Stimulated activated CD4-positive, alpha-beta T cell treated with anti-CD3 and anti-CD28 coated beads, Interleukin-4, amount 100 ng/mL, for 24 hours (primary cell): ENCODE results near the gene FAM107B.
"Not testable (repeated sequence)": the region's sequence is repeated elsewhere in the genome, so short reads cannot be mapped to it uniquely, and the experiment has no call there.

Experiments
- DNase-seq: peaks from one replicate; pipeline ENCODE4 v3.0.0-alpha.2; 2020

FAM107B gene

GRCh38 chr10:14595526-14596182, 179.0 kb downstream of the FAM107B start:
- no peak for DNase-seq

- DNase-seq = no peak
These were observed 179.7 kb downstream of the FAM107B start for GRCh38 chr10:14594878-14595525.

- no peak for DNase-seq
These were observed 180.9 kb downstream of the FAM107B start for GRCh38 chr10:14593806-14594205.

- no peak for DNase-seq
These were observed 182.1 kb downstream of the FAM107B start for GRCh38 chr10:14592566-14592965.

- no peak for DNase-seq
These were observed 182.7 kb downstream of the FAM107B start for GRCh38 chr10:14592026-14592425.

GRCh38 chr10:14588938-14589294, 185.8 kb downstream of the FAM107B start:
- DNase-seq = not testable (repeated sequence)

- peak; percentile 76 for DNase-seq
These were observed 186.4 kb downstream of the FAM107B start for GRCh38 chr10:14588084-14588937.

- no peak for DNase-seq
These were observed 187.1 kb downstream of the FAM107B start for GRCh38 chr10:14587540-14588083.

GRCh38 chr10:14586901-14587300, 187.8 kb downstream of the FAM107B start:
- DNase-seq = peak; percentile 59

- no peak for DNase-seq
These were observed 189.2 kb downstream of the FAM107B start for GRCh38 chr10:14585287-14586193.

GRCh38 chr10:14584661-14585060, 190.0 kb downstream of the FAM107B start:
- peak; percentile 44 for DNase-seq

GRCh38 chr10:14583967-14584366, 190.7 kb downstream of the FAM107B start:
- DNase-seq = no peak

- peak; percentile 83 for DNase-seq
These were observed 191.4 kb downstream of the FAM107B start for GRCh38 chr10:14583252-14583651.

- no peak for DNase-seq
These were observed 193.0 kb downstream of the FAM107B start for GRCh38 chr10:14581553-14582321.

- DNase-seq = no peak
These were observed 193.9 kb downstream of the FAM107B start for GRCh38 chr10:14580671-14581332.

- no peak for DNase-seq
These were observed 195.3 kb downstream of the FAM107B start for GRCh38 chr10:14579405-14579804.

- no peak for DNase-seq
These were observed 196.4 kb downstream of the FAM107B start for GRCh38 chr10:14578060-14578952.

- DNase-seq = no peak
These were observed 199.8 kb downstream of the FAM107B start for GRCh38 chr10:14574885-14575284.

GRCh38 chr10:14574291-14574690, 200.4 kb downstream of the FAM107B start:
- no peak for DNase-seq

- no peak for DNase-seq
These were observed 200.9 kb downstream of the FAM107B start for GRCh38 chr10:14573666-14574261.
